ENCODE measurements around the gene TYW5.

The TYW5 gene

GRCh38 chr2:199973703-199974102 is 18.4 kb upstream of the TYW5 start:
- peak in 1 of 2 experiments; percentile 51 for DNase-seq

GRCh38 chr2:199972088-199972626 is 16.9 kb upstream of the TYW5 start:
- no peak for DNase-seq

DNA sequence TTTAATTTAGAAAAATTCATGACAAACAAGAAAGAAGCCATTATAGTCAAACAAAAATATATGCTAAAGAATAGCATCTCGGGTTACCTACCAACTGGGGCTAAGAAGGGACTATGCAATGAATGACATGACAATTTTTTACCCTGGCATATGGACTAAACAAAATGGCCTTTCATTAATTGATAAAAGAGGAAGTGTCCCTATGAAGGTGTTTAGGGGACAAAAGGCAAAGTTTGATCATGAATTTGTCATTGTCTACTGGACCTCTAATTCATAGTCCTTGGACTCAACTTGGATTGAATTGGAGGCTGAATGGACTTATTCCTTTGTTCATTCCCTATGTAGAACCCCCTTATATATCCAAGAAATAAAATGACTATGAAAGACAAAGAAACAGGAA is 12.8 kb upstream of the TYW5 start:
- DNase-seq = no peak

DNA sequence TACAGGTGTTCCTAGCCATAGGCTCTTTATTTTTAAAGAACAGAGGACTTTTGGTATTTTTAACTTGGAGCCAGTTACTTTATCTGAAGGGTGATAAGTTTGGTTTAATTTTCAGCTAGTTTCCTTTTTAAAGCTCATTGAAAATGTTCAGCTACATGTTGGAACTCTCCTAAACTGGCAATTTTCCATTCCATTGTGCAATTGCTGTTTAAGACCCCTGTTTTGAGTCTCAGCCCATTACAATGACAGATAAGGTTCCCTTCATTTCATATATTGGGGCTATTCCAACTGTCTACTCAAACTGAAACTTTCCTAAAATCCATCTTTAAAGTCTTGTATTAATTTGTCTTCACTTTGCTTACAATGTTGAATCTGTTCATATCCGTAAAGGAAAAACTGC is 11.7 kb upstream of the TYW5 start:
- no peak for DNase-seq

- no peak for DNase-seq
Observed at GRCh38 chr2:199966405-199966804, 11.1 kb upstream of the TYW5 start.

GRCh38 chr2:199962203-199962602 is 6.9 kb upstream of the TYW5 start:
- no peak for DNase-seq

- no peak for DNase-seq
Observed at GRCh38 chr2:199958014-199958413, 2.7 kb upstream of the TYW5 start.

- DNase-seq = peak in 1 of 2 experiments; percentile 21
Observed at GRCh38 chr2:199956062-199956380, 730 bp upstream of the TYW5 start.

- DNase-seq = peak in 1 of 2 experiments; percentile 14
Observed at GRCh38 chr2:199955007-199955338, 318 bp downstream of the TYW5 start.

DNA sequence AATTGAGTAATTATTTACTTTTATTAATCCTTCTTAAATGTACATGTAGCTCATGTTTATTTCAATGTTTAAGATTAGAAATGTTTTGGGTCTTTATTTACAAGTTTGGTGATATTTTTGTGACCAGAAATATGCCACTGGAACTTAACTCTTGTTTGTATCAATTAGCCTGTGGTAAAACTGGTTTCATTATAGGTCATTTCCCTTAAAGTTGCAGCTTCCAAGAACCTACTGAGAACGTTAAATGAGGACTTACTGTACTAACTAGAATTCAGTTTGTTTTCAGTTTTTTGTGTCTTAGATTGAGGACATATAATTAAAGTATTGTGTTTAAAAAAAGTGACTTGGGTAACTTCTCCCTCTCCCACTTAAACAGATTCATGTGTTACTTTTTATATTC is 4.3 kb downstream of the TYW5 start:
- DNase-seq = no peak

- DNase-seq = no peak
Observed at GRCh38 chr2:199950396-199950795, 4.9 kb downstream of the TYW5 start.

DNA sequence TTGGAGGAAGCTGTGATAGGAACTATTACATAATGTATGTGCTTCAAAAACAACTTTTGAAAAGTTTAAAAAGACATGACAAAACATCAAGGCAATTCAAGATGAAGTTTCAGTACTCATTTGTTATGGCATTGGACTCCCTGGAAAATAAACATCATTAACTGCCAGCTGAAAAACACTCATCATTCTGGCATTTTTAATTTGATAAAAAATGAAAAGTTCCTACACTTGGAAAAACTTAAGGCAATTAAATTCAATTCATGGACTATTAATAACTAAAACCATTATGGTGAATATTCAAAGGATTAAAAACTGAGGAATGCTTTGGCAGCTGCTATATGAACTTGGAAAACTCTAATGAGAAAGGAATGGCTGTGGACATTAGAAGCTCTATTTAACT is 8.5 kb downstream of the TYW5 start:
- DNase-seq = no peak

DNA sequence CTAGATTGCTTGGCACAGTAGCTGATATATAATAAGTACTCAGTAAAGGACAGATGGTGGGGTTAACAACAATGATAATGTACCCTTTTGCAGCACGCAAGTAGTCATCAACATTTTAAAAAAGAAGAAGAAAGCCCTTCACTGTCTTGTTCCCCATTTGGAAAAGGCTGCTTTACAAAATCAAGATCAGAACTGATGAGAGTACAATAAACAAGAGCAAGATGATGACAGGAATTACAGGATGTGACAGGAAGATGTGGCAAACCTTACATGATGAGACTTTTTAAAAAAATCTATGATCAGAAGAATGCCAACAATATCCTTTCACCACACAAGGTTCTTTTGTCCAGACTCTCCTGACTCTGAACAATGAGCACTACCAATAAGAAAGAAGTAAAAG is 9.1 kb downstream of the TYW5 start:
- no peak for DNase-seq

GRCh38 chr2:199943373-199943772 is 11.9 kb downstream of the TYW5 start:
- DNase-seq = no peak

DNA sequence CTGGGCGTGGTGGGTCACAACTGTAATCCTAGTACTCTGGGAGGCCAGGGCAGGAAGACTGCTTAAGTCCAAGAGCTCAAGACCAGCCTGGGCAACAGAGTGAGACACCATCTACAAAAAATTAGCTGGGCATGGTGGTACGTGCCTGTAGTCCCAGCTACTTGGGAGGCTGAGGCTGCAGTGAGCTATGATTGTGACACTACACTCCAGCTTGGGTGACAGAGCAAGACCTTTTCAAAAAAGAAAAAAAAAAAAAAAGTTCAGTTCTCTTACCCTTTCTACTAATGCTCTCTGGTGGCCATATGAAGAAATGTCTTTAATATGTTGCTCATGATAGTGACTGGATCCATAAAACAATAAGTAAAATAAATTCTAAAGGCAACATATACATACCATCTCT is 14.9 kb downstream of the TYW5 start:
- DNase-seq = peak; percentile 11 to 70

DNA sequence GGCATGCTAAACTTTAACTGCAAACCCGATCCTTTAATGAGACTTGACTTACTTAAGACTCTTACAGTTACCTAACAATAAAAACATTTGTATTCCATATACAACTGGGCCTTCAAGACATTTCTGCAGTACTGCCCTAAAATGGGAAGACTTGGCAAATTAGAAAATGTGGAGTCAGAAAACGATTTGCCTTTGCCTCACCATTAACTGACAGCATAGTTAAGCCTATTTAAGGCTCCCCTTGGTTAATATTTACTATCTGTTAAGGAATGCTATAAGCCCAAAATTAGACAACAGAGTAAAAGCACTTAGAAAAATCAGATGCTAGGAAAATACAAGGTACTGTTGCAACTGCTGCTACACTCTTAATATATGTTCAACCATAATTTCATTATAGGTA is 18.7 kb downstream of the TYW5 start:
- no peak for DNase-seq

- DNase-seq = no peak
Observed at GRCh38 chr2:199933466-199933865, 21.8 kb downstream of the TYW5 start.

- DNase-seq = no peak
Observed at GRCh38 chr2:199932312-199932855, 22.9 kb downstream of the TYW5 start.

DNA sequence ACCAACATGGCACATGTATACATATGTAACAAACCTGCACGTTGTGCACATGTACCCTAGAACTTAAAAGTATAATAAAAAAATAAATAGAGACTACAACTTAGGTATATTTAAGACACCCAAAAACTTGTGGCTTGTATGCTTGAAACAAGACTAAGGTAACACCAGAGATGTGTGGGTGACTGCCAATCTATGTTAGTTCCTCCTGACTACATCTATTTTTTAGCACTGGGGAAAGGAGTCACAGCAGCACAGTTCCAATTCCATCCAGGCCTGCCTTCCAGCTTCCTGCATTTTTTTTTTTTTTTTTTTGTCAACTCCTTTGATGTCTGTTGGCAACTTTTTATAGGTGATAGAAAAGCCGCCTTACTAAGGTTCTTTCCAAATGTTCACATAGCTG is 26.0 kb downstream of the TYW5 start:
- no peak for DNase-seq

DNA sequence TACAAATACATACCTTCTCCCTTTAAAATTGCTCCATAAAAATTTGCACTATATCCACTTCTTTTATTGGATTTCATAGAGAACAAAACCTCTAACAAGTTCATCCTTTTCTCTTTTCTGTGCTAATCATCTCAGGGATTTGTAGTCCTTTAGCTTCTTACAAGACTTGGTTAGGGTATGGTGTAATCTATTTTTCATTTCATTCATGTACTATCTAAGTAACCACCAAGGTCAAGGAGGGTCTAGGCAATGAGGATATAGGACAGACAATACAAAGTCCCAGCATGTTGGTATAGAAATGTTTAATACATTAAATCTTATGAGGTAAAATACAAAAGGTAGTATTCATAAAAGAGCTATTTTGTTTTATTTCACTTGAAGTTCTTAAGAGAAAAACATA is 26.7 kb downstream of the TYW5 start:
- DNase-seq = no peak

DNA sequence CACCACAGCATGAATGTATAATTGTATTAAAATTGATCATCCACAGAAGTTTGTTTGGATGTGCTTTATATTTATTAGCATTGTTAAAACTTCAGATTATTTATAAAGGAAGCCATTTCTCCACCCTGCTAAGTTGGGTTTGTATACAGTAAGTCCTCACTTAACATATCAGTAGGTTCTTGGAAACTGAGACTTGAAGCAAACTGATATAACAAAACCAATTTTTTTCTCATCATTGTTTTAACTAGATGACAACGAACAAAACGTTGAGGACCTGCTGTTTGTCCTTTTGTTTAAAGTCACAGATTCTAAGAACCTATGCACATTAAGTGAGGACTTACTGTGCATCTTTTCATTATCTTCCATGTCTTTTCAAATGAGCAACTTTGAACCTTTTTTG is 27.1 kb downstream of the TYW5 start:
- DNase-seq = no peak

DNA sequence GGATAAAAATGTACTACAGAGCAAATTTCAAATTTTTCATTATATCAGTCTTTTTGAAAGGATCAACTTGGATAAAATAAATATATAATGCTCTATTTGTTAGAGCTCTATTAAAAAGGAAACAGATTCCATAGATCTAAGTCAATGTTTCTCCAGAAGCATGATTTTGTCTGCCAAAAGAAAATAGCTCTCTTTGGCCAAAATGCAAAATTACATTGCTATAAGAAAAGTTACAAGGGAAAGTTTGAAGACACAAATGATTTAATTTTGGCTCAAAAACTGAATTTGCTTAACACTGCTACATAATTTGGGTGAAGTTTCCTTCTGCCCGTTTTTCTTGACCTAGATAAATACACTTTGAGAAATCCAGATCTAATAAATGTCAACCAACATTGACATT is 28.5 kb downstream of the TYW5 start:
- DNase-seq = no peak

- DNase-seq = no peak
Observed at GRCh38 chr2:199923924-199924323, 31.4 kb downstream of the TYW5 start.

DNA sequence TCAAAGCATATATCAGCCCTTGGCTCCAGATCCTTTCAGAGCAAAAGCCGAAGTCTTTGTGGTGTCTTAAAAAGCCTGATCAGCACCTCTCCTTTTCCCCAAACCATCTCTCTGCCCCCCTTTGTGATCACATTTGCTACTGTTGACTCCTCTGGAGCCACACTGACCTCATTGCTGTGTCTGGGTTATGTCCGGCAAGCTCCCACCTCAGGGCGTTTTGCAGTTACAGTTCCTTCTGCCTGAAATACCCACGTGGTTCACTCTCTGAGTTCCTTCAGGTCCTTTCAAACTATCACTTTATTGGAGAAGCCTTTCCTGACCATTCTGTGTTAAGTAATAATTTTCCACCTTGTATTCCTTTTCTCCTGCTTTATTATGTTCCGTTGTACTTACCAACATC is 32.4 kb downstream of the TYW5 start:
- no peak for DNase-seq

- DNase-seq = no peak
Observed at GRCh38 chr2:199916980-199917379, 38.3 kb downstream of the TYW5 start.

Measured in SW 1271 (cell line).